Astrocyte of the spinal cord (primary cell): ENCODE results near the gene IGF2BP1.
"Not testable (repeated sequence)": the region's sequence is repeated elsewhere in the genome, so short reads cannot be mapped to it uniquely, and the experiment has no call there.

ENCODE experiments used
- DNase-seq: peaks from one replicate; pipeline ENCODE4 v3.0.0; 2011; ENCODE audit warnings: low read depth, low spot score
- H3K4me3 ChIP-seq: 2 replicates; pipeline ENCODE4 v1.5.1; 2011; ENCODE audit warnings: low read depth, mild to moderate bottlenecking, low read length, moderate library complexity
- CTCF ChIP-seq: IDR thresholded peaks from 2 replicates; pipeline ENCODE4 v1.5.1; 2012; ENCODE audit warnings: low read depth, mild to moderate bottlenecking, low read length, inconsistent platforms
- in situ Hi-C: cut with HindIII; loops from 2 replicates; pipeline ENCODE4 v1.10.0; 2017; ENCODE audit warnings: low sequenced_read_pairs

IGF2BP1 gene

GRCh38 chr17:49001671-49002070 lies 4.5 kb downstream of the IGF2BP1 start:
- no peak for DNase-seq
- H3K4me3 ChIP-seq = peak overlapping the region; percentile 9
- no peak for TF ChIP-seq CTCF
- in situ Hi-C loops = no loop called here

- H3K4me3 ChIP-seq = no peak overlapping the region
- in situ Hi-C loops = no loop called here
- no peak for TF ChIP-seq CTCF
- DNase-seq = no peak
Measured at GRCh38 chr17:49002331-49002730, 5.1 kb downstream of the IGF2BP1 start.

GRCh38 chr17:49002766-49003165 lies 5.6 kb downstream of the IGF2BP1 start:
- no peak for TF ChIP-seq CTCF
- H3K4me3 ChIP-seq = no peak overlapping the region
- in situ Hi-C loops = no loop called here
- no peak for DNase-seq

- in situ Hi-C loops = no loop called here
- peak overlapping the region; percentile 50 for H3K4me3 ChIP-seq
- no peak for TF ChIP-seq CTCF
- DNase-seq = peak; percentile 58
Measured at GRCh38 chr17:49003557-49004511, 6.6 kb downstream of the IGF2BP1 start.

- no peak overlapping the region for H3K4me3 ChIP-seq
- DNase-seq = no peak
- in situ Hi-C loops = no loop called here
- no peak for TF ChIP-seq CTCF
Measured at GRCh38 chr17:49005140-49005539, 8.0 kb downstream of the IGF2BP1 start.

- in situ Hi-C loops, H3K4me3 ChIP-seq, DNase-seq: not testable (repeated sequence)
Measured at GRCh38 chr17:49008908-49009307, 11.7 kb downstream of the IGF2BP1 start.

GRCh38 chr17:49012769-49013255 lies 15.6 kb downstream of the IGF2BP1 start:
- TF ChIP-seq CTCF = no peak
- in situ Hi-C loops = no loop called here
- DNase-seq = no peak
- H3K4me3 ChIP-seq = no peak overlapping the region
